PFSK-1 (cell line): ENCODE measurements around the gene C1GALT1.

Experiments used
- FOXP2 ChIP-seq: optimal IDR thresholded peaks from 2 replicates; pipeline ENCODE3; 2011; ENCODE audit warnings: borderline replicate concordance, control low read depth, inconsistent platforms; ENCODE audit not compliant: insufficient read depth; ENCODE audit errors: extremely low read length, extremely low read depth
- POLR2AphosphoS5 ChIP-seq: IDR thresholded peaks from 2 replicates; pipeline ENCODE4 v1.6.1; 2012; ENCODE audit warnings: low read depth, mild to moderate bottlenecking, control low read depth, low read length, moderate library complexity
- REST ChIP-seq, 2 experiments: IDR thresholded peaks; 2 replicates each; pipeline versions ENCODE4 v1.6.1 to v1.8.0; 2011 to 2012; ENCODE audit warnings: low read depth in 2 of 2, low read length in 2 of 2, control low read depth in 1 of 2, inconsistent platforms in 1 of 2, mild to moderate bottlenecking in 1 of 2, moderate library complexity in 1 of 2; ENCODE audit not compliant: insufficient read depth in 1 of 2
- SIN3A ChIP-seq: IDR thresholded peaks from 2 replicates; pipeline ENCODE4 v1.6.1; 2012; ENCODE audit warnings: mild to moderate bottlenecking, low read length, moderate library complexity, borderline replicate concordance; ENCODE audit not compliant: insufficient read depth
- TAF1 ChIP-seq: IDR thresholded peaks from 2 replicates; pipeline ENCODE4 v1.6.1; 2012; ENCODE audit warnings: low read length, control low read depth, borderline replicate concordance; ENCODE audit not compliant: insufficient read depth

Gene C1GALT1

GRCh38 chr7:7265081-7266075 lies 83.0 kb downstream of the C1GALT1 start:
- no peak for TF ChIP-seq POLR2AphosphoS5
- no peak for TF ChIP-seq REST (IDR thresholded peaks at IDR 0.05; ENCODE audit: insufficient read depth in 1 of 2, low read depth in 2 of 2, low read length in 2 of 2)
- no peak for TF ChIP-seq FOXP2
- TF ChIP-seq SIN3A: no peak
- no peak for TF ChIP-seq TAF1

DNA sequence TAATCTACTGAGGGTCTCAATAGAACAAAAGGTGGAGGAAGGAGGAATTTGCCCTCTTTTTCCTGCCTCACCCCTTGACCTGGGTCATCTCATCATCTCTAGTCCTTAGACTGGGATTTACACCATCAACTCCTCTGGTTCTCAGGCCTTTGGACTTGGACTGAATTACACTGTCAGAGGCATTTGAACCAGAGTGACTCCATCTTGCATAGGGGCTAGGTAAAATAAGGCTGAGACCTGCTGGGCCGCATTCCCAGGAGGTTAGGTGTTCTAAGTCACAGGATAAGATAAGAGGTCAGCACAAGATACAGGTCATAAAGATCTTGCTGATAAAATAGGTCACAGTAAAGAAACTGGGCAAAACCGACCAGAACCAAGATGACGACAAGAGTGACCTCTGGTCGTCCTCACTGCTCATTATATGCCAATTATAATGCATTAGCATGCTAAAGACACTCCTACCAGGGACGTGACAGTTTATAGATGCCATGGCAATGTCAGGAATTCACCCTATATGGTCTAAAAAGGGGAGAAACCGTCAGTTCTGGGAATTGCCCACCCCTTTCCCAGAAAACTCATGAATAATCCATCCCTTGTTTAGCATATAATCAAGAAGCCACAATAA lies 84.0 kb downstream of the C1GALT1 start:
- TF ChIP-seq SIN3A (no peak), FOXP2 (no peak), TAF1 (no peak), POLR2AphosphoS5 (no peak), REST (IDR thresholded peaks at IDR 0.05; ENCODE audit: insufficient read depth in 1 of 2, low read depth in 2 of 2, low read length in 2 of 2) (no peak)

DNA sequence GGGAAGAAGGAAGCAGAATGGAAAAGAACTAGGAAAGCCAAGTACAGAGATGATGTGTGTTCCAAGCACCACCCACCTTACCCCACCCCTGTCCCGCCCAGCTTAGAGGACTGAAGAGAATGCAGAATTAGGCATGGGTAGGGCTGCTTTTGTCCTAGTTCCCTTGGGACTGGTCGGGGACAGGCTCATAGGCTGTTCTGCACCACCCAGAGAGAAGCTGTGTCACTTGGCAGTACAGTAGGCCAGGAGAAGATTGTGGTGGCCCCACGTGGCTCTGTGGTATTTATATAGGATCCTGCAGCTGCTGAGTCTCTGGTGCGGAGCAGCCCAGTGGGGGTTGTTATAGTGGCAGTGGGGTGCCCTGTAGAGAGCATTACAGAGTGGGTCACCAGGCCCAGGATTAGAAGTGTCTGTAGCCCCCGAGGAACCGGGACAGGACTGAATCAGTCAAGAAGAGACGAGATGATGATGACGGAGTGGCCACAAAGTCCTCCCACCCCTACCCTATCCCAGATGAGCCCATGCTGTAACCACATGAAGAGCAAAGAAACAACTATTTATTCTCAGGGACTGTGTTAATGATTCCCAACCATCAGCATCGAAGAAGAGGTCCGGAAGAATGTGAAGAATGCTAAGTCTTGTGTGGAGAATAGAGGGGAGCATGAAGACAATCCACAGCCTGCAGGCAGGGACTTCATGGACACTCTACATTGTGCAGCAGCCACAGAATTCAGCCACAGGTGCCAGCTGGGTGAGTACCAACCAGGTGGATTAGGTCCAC lies 88.9 kb downstream of the C1GALT1 start:
- TF ChIP-seq TAF1: no peak
- no peak for TF ChIP-seq POLR2AphosphoS5
- TF ChIP-seq FOXP2: no peak
- no peak for TF ChIP-seq SIN3A
- TF ChIP-seq REST (IDR thresholded peaks at IDR 0.05; ENCODE audit: insufficient read depth in 1 of 2, low read depth in 2 of 2, low read length in 2 of 2): no peak

- no peak for TF ChIP-seq SIN3A
- TF ChIP-seq FOXP2: no peak
- TF ChIP-seq TAF1: no peak
- TF ChIP-seq REST (IDR thresholded peaks at IDR 0.05; ENCODE audit: insufficient read depth in 1 of 2, low read depth in 2 of 2, low read length in 2 of 2): no peak
- no peak for TF ChIP-seq POLR2AphosphoS5
Observed at GRCh38 chr7:7272294-7272693, 90.0 kb downstream of the C1GALT1 start.
